ENCODE data around the gene BARX2. TPM values are rescaled to one million over a fixed set of nuclear protein-coding genes. Genes with fewer than 3 reads are reported as not detected.

The BARX2 gene
- total and polyA plus RNA-seq, 2 donors (not counting 1 experiment from before 2014, with no cell fraction given) = not detected

GRCh38 chr11:129458278-129458677, 82.6 kb downstream of the BARX2 start:
- ATAC-seq (ENCODE audit: low read depth) (no peak), DNase-seq (no peak)
- intact Hi-C loops (cut with micrococcal nuclease) = no loop called here
- Histone ChIP-seq H3K27me3 (replicated peaks in 1 of 4; ENCODE audit: control extremely low read depth in 1 of 4, control insufficient read depth in 3 of 4, insufficient read depth in 4 of 4, low read length in 3 of 4) (no peaks in the 10 kb centered on the region), H4K20me1 (ENCODE audit: control insufficient read depth, insufficient read depth, low read length, poor library complexity, severe bottlenecking) (no peaks in the 10 kb centered on the region), H3K4me3 (ENCODE audit: control extremely low read depth in 1 of 5, extremely low read depth in 1 of 5, insufficient read depth in 1 of 5, low read depth in 2 of 5, low read length in 4 of 5) (no peak overlapping the region), H3K27ac (ENCODE audit: low read length in 2 of 2) (no peak overlapping the region), H3K9ac (ENCODE audit: low read length) (no peak overlapping the region), H3K4me2 (replicated peaks; ENCODE audit: low read depth, low read length, poor library complexity, severe bottlenecking) (no peak overlapping the region), H3K4me1 (ENCODE audit: control insufficient read depth in 2 of 2, insufficient read depth in 2 of 2, low read length in 2 of 2) (no peaks in the 10 kb centered on the region), H3K79me2 (ENCODE audit: control insufficient read depth, insufficient read depth, low read length) (no peaks in the 10 kb centered on the region), H3K36me3 (replicated peaks in 1 of 2; ENCODE audit: control extremely low read depth in 1 of 2, control insufficient read depth in 1 of 2, extremely low read depth in 1 of 2, insufficient read depth in 2 of 2, low read length in 1 of 2) (no peaks in the 10 kb centered on the region), H2AFZ (ENCODE audit: insufficient read depth, low read depth, low read length, poor library complexity, severe bottlenecking) (no peak overlapping the region), H3K9me3 (ENCODE audit: control extremely low read depth in 1 of 3, control insufficient read depth in 2 of 3, insufficient read depth in 1 of 3, low read length in 2 of 3) (peaks cover 0 to 9% (median 0%) of the 10 kb centered on the region in 3 donors)
- H3K27me3 Mint-ChIP-seq = no peaks in the 10 kb centered on the region
- POLR2A ChIA-PET = no interaction called here
- no CpG with 5 or more reads among the region's 3 CpGs for WGBS (ENCODE audit: insufficient coverage)
- TF ChIP-seq CTCF (IDR thresholded peaks at IDR 0.05) = no peak
- TF ChIP-seq EZH2 (IDR thresholded peaks at IDR 0.05; ENCODE audit: borderline replicate concordance, insufficient read depth, low read depth, low read length, poor library complexity, severe bottlenecking) = no peak
- CTCF ChIA-PET = no interaction called here
- H3K4me1 Mint-ChIP-seq = no peaks in the 10 kb centered on the region
- no peak overlapping the region for H3K27ac Mint-ChIP-seq
- H3K4me3 Mint-ChIP-seq = no peak overlapping the region
- peaks cover 5% of the 10 kb centered on the region for H3K9me3 Mint-ChIP-seq (ENCODE audit: insufficient read depth)

GRCh38 chr11:129458756-129459535, 83.3 kb downstream of the BARX2 start:
- intact Hi-C loops (cut with micrococcal nuclease) = no loop called here
- Histone ChIP-seq H3K36me3 (replicated peaks in 1 of 2; ENCODE audit: control extremely low read depth in 1 of 2, control insufficient read depth in 1 of 2, extremely low read depth in 1 of 2, insufficient read depth in 2 of 2, low read length in 1 of 2) (no peaks in the 10 kb centered on the region), H3K9me3 (ENCODE audit: control extremely low read depth in 1 of 3, control insufficient read depth in 2 of 3, insufficient read depth in 1 of 3, low read length in 2 of 3) (peaks cover 0 to 9% (median 0%) of the 10 kb centered on the region in 3 donors), H3K79me2 (ENCODE audit: control insufficient read depth, insufficient read depth, low read length) (no peaks in the 10 kb centered on the region), H4K20me1 (ENCODE audit: control insufficient read depth, insufficient read depth, low read length, poor library complexity, severe bottlenecking) (no peaks in the 10 kb centered on the region), H3K27me3 (replicated peaks in 1 of 4; ENCODE audit: control extremely low read depth in 1 of 4, control insufficient read depth in 3 of 4, insufficient read depth in 4 of 4, low read length in 3 of 4) (no peaks in the 10 kb centered on the region), H3K9ac (ENCODE audit: low read length) (no peak overlapping the region), H3K4me2 (replicated peaks; ENCODE audit: low read depth, low read length, poor library complexity, severe bottlenecking) (no peak overlapping the region), H2AFZ (ENCODE audit: insufficient read depth, low read depth, low read length, poor library complexity, severe bottlenecking) (no peak overlapping the region), H3K4me1 (ENCODE audit: control insufficient read depth in 2 of 2, insufficient read depth in 2 of 2, low read length in 2 of 2) (no peaks in the 10 kb centered on the region), H3K4me3 (ENCODE audit: control extremely low read depth in 1 of 5, extremely low read depth in 1 of 5, insufficient read depth in 1 of 5, low read depth in 2 of 5, low read length in 4 of 5) (no peak overlapping the region), H3K27ac (ENCODE audit: low read length in 2 of 2) (no peak overlapping the region)
- no peak for DNase-seq
- TF ChIP-seq EZH2 (IDR thresholded peaks at IDR 0.05; ENCODE audit: borderline replicate concordance, insufficient read depth, low read depth, low read length, poor library complexity, severe bottlenecking) = no peak
- TF ChIP-seq CTCF (IDR thresholded peaks at IDR 0.05) = no peak
- Mint-ChIP-seq H3K4me3 (no peak overlapping the region), H3K27me3 (no peaks in the 10 kb centered on the region), H3K4me1 (no peaks in the 10 kb centered on the region), H3K27ac (no peak overlapping the region), H3K9me3 (ENCODE audit: insufficient read depth) (peaks cover 6% of the 10 kb centered on the region)
- 45% methylated on average over 12 of the region's 13 CpGs for WGBS (ENCODE audit: insufficient coverage)
- ATAC-seq (ENCODE audit: low read depth) = no peak
- POLR2A ChIA-PET = no interaction called here
- CTCF ChIA-PET = no interaction called here
